NCI-H1048 (cell line): ENCODE measurements around the gene C13orf46.

Experiments used
- DNase-seq: peaks from one replicate; lab custom pipeline; 2025; lab: John Stamatoyannopoulos, UW

C13orf46 gene

DNA sequence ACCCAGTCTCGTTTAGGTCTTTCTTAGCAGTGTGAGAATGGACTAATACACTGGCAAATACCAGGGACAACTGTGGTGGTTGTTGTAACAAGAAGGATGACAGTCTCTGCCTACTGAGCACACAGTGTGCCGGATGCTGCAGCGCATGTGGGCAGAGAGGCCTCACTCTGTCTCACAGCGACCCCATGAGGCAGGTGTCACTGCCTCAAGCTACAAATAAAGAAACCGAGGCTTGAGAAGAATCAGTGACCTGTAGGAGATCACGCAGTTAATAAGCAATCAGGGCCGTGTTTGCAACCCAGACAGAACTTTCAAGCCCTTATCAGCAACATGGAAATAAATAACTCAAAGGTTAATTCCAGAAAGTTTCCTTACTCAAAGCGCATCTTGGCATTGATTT is 69.5 kb downstream of the C13orf46 start:
- DNase-seq, result no peak

DNA sequence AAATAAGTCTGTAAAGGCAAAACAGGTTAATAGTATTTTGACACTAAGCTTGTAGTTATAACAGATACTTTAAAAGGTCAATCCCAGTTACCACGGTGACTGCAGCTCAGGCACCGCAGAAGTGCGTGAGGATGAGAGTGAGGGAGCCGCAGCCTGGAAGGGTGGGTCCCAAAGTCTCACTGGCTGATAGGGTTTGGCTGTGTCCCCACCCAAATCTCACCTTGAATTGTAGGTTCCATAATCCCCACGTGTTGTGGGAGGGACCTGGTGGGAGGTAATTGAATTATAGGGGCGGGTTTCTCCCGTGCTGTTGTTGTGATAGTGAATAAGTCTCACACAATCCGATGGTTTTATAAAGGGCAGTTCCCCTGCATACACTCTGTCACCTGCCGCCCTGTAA is 70.0 kb downstream of the C13orf46 start:
- DNase-seq, result no peak
